HG02759 (cell line): ENCODE results near the gene PRR33.

Experiments
- ATAC-seq: cut with Tn5 transposase; IDR thresholded peaks from one replicate; pipeline ENCODE4 v1.9.1; 2021; ENCODE audit warnings: mild to moderate bottlenecking, moderate library complexity; ENCODE audit not compliant: unreplicated experiment

Gene PRR33

GRCh38 chr11:1928470-1928890 lies 36.8 kb upstream of the PRR33 start:
- no peak for ATAC-seq

- no peak for ATAC-seq
Observed at GRCh38 chr11:1927848-1928469, 36.3 kb upstream of the PRR33 start.

- ATAC-seq, result no peak
Observed at GRCh38 chr11:1927026-1927847, 35.5 kb upstream of the PRR33 start.

GRCh38 chr11:1926156-1927025 lies 34.7 kb upstream of the PRR33 start:
- ATAC-seq, result no peak

- ATAC-seq, result no peak
Observed at GRCh38 chr11:1925373-1926155, 33.9 kb upstream of the PRR33 start.

- no peak for ATAC-seq
Observed at GRCh38 chr11:1924646-1925372, 33.1 kb upstream of the PRR33 start.

GRCh38 chr11:1924181-1924580 lies 32.5 kb upstream of the PRR33 start:
- ATAC-seq, result no peak

GRCh38 chr11:1923201-1923956 lies 31.7 kb upstream of the PRR33 start:
- no peak for ATAC-seq

- ATAC-seq, result no peak
Observed at GRCh38 chr11:1922481-1923081, 30.9 kb upstream of the PRR33 start.

GRCh38 chr11:1921574-1922141 lies 30.0 kb upstream of the PRR33 start:
- ATAC-seq, result no peak

GRCh38 chr11:1920909-1921573 lies 29.3 kb upstream of the PRR33 start:
- ATAC-seq, result no peak

GRCh38 chr11:1920128-1920908 lies 28.6 kb upstream of the PRR33 start:
- no peak for ATAC-seq

- no peak for ATAC-seq
Observed at GRCh38 chr11:1919391-1920127, 27.9 kb upstream of the PRR33 start, which contains the start of gene TNNT3. Gene TNNT3 (plus strand): TSS chr11:1919703. CDS start chr11:1922875, 3,172 bp downstream.

GRCh38 chr11:1918436-1919315 lies 27.0 kb upstream of the PRR33 start:
- no peak for ATAC-seq
